SW 1271 (cell line): ENCODE data around the gene SPDYA.
A peak's percentile ranks its signal among the peaks of the same experiment; 100 is the strongest.

Experiments used
- DNase-seq, 2 experiments: peaks; one replicate each; lab custom pipeline; 2025; lab: John Stamatoyannopoulos, UW

SPDYA gene

DNA sequence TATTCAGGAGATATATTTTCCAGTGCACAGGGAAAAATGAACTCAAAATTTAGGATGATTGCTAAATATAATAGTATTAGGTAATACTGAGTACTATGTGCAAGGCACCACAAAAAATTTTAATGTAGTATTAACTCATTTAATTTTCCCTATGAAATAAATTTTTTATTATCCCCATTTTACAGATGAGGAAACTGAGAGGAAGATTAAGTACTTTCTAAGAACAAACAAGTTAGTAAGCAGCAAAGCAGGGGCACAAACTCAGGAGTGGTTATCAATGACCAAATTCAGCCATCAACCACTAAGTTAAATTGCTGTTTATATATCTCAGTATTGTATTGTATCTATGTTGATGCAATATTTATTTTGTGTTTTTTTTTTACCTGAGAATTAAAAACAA lies 14.2 kb downstream of the SPDYA start:
- DNase-seq, result no peak

DNA sequence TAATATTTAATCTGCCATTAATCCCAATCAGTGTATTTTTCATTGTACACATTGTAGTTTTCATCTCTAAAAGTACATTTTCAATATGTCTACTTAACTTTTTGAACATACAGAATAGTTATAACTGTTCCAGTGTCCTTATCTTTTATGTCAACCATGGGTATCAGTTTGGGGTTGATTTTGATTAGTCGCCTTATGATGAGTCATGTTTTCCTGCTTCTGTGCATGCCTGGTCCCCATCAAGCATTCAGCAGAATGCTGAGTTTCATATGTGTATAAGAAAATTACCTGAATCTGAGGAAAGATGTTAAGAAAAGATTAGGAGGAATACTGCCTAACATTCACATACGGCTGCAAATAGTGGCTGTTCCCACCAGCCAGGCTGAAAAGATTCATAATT lies 17.7 kb downstream of the SPDYA start:
- no peak for DNase-seq

GRCh38 chr2:28833740-28834470 lies 23.3 kb downstream of the SPDYA start:
- DNase-seq, result no peak

GRCh38 chr2:28835781-28836180 lies 25.1 kb downstream of the SPDYA start:
- no peak for DNase-seq

- no peak for DNase-seq
Measured at GRCh38 chr2:28838971-28839370, 28.3 kb downstream of the SPDYA start.

GRCh38 chr2:28842042-28842441 lies 31.4 kb downstream of the SPDYA start:
- DNase-seq, result no peak

GRCh38 chr2:28855193-28855592 lies 44.6 kb downstream of the SPDYA start:
- no peak for DNase-seq

- no peak for DNase-seq
Measured at GRCh38 chr2:28855977-28856376, 45.3 kb downstream of the SPDYA start.

GRCh38 chr2:28868611-28869010 lies 58.0 kb downstream of the SPDYA start:
- DNase-seq, result no peak

- DNase-seq, result no peak
Measured at GRCh38 chr2:28869494-28870145, 59.0 kb downstream of the SPDYA start.

GRCh38 chr2:28870146-28870891 lies 59.7 kb downstream of the SPDYA start, which contains the start of gene TRMT61B:
TSS of gene TRMT61B (minus strand) at chr2:28870309. CDS start at chr2:28870277, 32 bp downstream.
- DNase-seq, result peak; percentile 93 to 98

DNA sequence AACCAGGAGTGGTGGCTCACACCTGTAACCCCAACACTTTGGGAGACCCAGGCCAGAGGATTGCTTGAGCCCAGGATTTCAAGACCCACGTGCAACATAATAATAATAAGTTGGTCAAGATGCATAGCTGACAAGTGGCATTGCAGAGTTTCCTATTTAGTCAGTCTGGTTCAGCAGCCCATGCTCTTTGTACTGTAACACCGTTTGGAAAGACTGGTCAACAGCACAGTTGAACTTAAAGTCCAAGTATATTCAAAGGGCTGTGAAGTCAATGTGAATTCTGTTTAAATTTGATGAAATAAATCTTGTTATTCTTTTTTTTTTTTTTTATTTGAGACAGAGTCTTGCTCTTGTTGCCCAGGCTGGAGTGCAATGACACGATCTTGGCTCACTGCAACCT lies 61.0 kb downstream of the SPDYA start:
- no peak for DNase-seq

DNA sequence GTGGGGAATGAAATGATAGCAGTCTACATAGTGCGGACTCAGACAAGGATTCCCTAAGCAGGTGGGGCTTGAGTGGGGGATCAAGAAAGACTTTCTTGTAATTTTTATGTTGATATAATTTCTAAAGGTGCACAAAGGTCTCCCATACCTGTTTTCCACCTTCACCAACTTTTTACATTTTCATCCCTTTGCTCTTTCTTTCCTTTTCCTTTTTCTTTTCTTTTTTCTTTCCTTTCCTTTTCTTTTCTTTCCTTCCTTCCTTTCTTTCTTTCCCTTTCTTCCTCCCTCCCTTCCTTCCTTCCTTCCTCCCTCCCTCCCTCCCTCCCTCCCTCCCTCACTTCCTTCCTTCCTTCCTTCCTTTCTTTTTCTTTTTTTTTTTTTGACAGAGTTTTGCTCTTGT lies 69.6 kb downstream of the SPDYA start:
- DNase-seq, result no peak

GRCh38 chr2:28893488-28893887 lies 82.9 kb downstream of the SPDYA start:
- no peak for DNase-seq

GRCh38 chr2:28894470-28895188 lies 84.0 kb downstream of the SPDYA start, which contains the start of gene WDR43:
TSS of gene WDR43 (plus strand) at chr2:28894667. CDS start at chr2:28894699, 32 bp downstream.
- peak; percentile 98 to 100 for DNase-seq

DNA sequence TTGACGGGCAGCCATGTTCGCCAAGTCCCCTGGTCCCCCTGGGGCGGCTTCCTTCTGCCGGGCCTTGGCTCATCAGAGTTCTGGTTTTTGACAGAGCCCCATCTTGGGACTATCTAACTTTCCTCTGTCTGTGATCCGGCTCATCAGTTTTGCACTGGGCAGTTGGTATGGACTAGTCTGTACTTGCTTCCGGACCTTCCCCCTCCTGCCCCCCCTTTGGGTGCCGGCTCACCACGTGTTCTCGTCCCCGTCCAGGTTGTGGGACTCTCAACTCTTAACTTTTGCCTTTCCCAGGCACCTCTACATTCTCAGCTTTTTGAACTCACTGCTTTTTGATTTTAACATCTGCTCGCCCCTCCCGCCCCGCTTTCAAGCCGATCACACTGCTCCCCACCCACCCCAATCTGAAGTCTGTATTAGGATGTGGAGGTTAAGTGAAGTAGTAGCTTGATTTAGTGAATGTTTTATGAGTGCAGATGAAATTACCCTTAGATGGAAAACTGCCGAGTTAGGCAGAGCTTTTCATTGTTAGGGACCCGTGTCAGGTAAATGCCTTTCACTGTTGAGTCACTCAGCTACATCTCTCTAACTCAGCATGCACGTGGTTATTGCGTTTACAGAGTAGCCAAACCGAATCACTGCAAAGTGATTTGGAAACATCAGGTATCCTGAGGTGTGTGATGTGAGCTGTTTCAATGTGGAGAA lies 84.7 kb downstream of the SPDYA start:
- DNase-seq, result peak in 1 of 2 experiments; percentile 43

DNA sequence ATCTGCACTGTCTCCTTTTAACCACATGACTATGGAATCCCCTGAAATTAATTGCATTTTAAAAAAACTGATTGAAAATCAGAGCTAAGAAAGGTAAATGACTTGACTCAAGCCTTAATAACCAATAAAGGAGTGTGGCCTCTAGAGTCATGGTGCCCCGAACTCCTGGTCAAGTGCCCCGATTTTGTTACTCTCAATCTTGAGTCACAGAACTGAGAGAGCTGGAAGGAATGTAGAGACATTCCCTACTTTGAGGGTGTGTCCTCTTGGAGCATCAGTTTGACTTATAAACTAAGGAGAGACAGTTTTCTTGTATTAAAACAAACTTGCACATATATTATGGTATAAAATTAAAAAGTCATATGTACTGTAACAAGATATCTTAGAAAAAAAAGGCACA lies 86.3 kb downstream of the SPDYA start:
- peak in 1 of 2 experiments; percentile 20 for DNase-seq

DNA sequence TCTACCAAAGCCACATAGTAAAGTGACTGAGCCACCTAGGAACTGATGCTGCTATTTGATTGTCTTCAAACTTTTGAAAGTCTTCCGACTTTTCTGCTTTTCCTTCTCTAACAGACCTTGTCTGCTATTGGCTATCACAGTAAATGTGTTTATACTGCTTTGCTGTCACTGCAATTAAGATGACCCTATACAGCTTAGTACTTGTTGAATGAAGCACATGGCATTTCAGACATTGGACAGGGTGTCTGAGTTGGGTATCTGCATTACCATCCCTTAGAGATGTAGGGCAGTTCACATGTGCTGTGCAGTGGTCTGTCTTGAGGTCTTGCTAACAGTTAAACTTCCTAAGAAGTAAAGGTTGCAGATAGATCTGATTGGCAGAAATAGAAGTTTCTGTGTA lies 87.4 kb downstream of the SPDYA start:
- DNase-seq, result no peak
